C4-2B (cell line): ENCODE data around the gene UBE2E2.

Source experiments
- H3K27ac ChIP-seq: fragments of 450-650 bp; 2 replicates; pipeline ENCODE4 v1.5.1; 2017
- ZFX ChIP-seq: fragments of 450-650 bp; IDR thresholded peaks from 2 replicates; pipeline ENCODE4 v1.6.1; 2017
- TF ChIP-seq, protein P1 (sequence below): fragments of 450-650 bp; conservative IDR thresholded peaks from 2 replicates; pipeline ENCODE4 v1.5.1; 2017; ENCODE audit warnings: mild to moderate bottlenecking

The UBE2E2 gene

DNA sequence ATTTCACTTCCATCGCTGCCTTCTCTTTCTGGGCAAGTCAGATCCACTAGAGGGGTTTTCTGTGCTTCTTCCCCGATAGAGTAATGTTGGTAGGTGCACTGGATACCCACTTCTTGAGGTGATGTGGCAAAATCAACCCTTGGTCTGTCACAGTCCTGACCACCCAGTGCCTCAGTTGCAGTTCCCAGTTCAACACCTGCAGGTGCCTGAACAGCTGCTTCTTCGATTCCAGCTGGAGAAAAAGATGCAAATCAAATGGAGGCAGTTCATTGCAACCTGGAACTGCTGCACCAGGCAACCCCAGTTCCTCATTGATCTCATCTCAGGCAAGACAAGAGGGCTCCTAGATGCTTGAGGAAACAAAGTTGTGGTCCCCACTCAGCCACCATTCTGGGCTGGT is 186.6 kb downstream of the UBE2E2 start:
- H3K27ac ChIP-seq: peak overlapping the region; percentile 35
- no peak for TF ChIP-seq ZFX
- TF ChIP-seq, protein P1, sequence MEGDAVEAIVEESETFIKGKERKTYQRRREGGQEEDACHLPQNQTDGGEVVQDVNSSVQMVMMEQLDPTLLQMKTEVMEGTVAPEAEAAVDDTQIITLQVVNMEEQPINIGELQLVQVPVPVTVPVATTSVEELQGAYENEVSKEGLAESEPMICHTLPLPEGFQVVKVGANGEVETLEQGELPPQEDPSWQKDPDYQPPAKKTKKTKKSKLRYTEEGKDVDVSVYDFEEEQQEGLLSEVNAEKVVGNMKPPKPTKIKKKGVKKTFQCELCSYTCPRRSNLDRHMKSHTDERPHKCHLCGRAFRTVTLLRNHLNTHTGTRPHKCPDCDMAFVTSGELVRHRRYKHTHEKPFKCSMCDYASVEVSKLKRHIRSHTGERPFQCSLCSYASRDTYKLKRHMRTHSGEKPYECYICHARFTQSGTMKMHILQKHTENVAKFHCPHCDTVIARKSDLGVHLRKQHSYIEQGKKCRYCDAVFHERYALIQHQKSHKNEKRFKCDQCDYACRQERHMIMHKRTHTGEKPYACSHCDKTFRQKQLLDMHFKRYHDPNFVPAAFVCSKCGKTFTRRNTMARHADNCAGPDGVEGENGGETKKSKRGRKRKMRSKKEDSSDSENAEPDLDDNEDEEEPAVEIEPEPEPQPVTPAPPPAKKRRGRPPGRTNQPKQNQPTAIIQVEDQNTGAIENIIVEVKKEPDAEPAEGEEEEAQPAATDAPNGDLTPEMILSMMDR: no peak

DNA sequence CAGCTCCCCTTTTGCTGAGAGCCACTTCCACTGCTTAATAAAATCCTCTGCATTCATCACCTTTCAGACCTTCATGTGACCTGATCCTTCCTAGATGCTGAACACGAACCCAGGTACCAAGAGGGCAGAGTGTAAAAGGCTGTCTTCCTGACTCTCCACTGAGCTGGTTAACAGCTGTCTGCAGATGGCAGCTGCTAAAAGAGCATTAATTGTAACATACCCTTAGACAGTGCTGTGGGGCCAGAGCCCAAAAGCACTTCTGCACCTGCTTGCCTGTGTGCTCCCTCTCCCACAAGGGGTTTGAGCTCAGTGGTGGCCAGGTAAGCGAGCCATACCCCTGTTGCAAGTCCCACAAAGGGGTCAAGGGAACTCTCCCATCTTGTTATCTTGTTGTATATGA is 187.3 kb downstream of the UBE2E2 start:
- no peak for TF ChIP-seq ZFX
- TF ChIP-seq, protein P1: no peak

DNA sequence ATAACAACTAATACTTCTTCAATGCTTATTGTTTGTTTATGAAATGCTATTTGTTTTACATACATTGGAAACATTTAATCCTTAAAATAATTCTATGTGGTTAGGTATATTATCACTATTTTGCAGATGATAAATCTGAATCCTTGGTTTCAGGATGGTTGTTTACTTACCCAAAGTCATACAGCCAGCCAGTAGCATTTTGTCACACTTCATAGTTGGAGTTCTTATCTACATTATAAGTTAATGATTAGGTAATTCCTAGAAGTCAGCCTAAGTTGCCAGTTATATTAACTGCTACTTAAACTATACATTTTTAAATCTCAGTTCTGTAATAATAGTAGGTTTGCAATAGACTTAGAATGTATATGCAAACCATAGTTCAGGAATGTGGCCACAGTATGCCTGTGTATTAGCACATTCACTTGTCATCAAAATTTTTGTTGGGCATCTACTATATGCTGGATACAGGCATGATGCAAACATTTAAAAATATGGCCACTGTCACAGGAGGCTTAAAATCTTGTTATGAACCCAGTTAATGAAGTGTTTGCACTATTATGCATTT is 187.9 kb downstream of the UBE2E2 start:
- TF ChIP-seq ZFX: no peak
- TF ChIP-seq, protein P1: no peak
- H3K27ac ChIP-seq: no peak overlapping the region

More for the DNA sequence above, 187.3 kb downstream of the UBE2E2 start:
- no peak overlapping the region for H3K27ac ChIP-seq

DNA sequence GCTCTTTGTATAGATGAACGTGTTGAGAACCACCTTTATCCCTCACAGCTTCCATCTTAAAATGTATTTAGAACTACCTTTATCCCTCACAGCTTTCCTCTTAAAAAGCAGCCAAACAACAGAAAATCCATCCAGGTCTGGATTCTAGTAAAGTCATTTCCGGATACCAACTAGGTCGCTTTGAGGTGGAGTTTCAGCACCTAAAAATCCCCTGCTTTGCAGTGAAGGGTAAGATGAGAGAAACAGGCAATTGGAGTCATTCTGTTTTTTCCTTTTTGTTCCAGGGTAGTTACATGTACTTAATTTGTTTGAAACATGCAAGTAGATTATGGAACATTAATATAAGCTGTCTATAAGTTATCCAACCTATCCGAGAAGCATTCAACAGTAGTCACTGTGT is 192.0 kb downstream of the UBE2E2 start:
- no peak overlapping the region for H3K27ac ChIP-seq

DNA sequence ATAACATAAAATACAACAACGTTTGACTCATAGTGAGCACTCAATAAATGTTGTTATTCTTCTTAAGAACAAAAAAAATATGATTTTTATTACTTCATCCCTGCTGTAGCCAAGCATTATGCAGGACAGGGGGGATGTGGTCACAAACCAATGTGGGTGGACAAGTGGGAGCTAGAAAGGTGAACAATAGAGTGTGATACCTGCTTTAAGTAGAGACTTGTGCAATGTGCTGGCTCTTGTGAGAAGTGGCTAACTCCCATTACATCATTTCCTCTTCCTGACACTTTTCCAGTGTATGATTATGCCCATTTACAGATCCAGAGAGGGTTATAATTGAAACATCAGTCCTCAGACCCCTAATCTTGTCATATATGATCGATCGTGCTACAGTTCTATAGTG is 193.6 kb downstream of the UBE2E2 start:
- no peak overlapping the region for H3K27ac ChIP-seq
- TF ChIP-seq, protein P1: no peak
- TF ChIP-seq ZFX: no peak

More for the DNA sequence above, 192.0 kb downstream of the UBE2E2 start:
- TF ChIP-seq, protein P1: no peak
- TF ChIP-seq ZFX: no peak

DNA sequence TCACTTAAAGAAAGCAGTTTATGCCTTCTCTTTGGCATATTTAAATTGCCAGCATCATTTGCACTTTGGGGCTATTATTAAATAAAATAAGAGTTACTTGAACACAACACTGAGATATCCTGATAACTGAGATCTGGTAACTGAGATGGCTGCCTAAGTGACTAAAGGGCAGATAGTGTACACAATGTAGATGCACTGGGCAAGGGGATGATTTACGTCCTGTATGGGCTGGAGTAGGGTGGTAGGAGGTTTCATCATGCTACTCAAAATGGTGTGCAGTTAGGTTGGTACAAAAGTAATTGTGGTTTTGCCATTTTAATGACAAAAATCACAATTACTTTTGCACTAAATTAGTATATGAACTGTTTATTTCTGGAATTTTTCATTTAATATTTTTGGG is 196.1 kb downstream of the UBE2E2 start:
- no peak for TF ChIP-seq ZFX
- TF ChIP-seq, protein P1: no peak
- H3K27ac ChIP-seq: no peak overlapping the region

DNA sequence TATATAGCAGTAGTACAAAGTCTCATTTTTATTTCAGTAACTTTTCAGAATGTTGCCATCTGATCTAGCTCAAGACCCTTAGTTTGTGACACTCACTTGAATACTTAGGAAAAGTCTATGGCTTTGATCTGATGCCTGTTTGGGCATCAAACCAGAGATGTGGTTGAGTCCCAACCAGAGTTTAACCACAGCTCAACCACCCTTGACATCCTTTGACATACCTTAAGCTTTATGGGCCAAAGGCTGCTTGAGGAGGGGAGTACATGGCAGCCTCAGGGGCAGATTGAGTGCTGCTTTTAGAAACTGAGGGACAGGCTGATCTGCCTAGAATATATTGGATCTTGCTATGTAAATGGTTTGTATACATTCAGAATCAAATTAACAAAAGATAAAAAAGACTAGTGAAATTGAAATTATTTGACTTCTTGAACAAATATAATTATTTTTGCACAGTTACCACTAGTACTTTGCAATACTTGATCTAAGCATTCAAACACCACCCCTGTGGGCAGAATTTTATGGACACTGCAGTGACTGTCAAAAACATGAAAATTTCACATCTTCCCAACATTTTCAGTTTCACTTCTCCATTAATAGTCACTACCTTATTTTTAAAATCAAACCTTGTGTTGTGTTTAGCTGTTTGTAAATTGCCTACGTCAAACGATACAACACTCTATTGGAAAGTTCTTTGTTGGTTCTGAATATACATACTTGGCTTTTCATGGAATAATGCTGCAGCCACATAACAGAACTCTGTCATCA is 199.8 kb downstream of the UBE2E2 start:
- TF ChIP-seq, protein P1: no peak
- no peak for TF ChIP-seq ZFX

More for the DNA sequence above, 199.8 kb downstream of the UBE2E2 start:
- H3K27ac ChIP-seq: no peak overlapping the region
